Esophagus squamous epithelium (tissue), 5 donors: ENCODE measurements around the gene EGFR. TPM values are rescaled to one million over a fixed set of nuclear protein-coding genes. Genes with fewer than 3 reads are reported as not detected.

Experiments
- DNase-seq: peaks from one replicate; lab custom pipeline; 2025; lab: John Stamatoyannopoulos, UW
- H3K27ac ChIP-seq, 4 donors: fragments of 200-600 bp; sonication (generic); one replicate each; pipeline ENCODE4 v1.5.1; 2016 to 2019; ENCODE audit warnings: mild to moderate bottlenecking in 1 of 4
- H3K27me3 ChIP-seq, 4 donors: fragments of 200-600 bp; sonication (generic); 1 replicate in 3 of 4; 2 replicates in 1 of 4; pipeline versions ENCODE4 v1.5.1 to v1.6.0; 2017 to 2021; ENCODE audit warnings: antibody characterized with exemption in 1 of 4
- H3K36me3 ChIP-seq, 3 donors: fragments of 200-600 bp; sonication (generic); one replicate each; pipeline ENCODE4 v1.5.1; 2016 to 2019
- H3K4me1 ChIP-seq, 3 donors: fragments of 200-600 bp; sonication (generic); one replicate each; pipeline ENCODE4 v1.5.1; 2017 to 2019
- H3K4me3 ChIP-seq, 4 donors: fragments of 200-600 bp; sonication (generic); 1 replicate in 3 of 4; 2 replicates in 1 of 4; pipeline ENCODE4 v1.5.1; 2016 to 2019; ENCODE audit warnings: mild to moderate bottlenecking in 2 of 4, moderate library complexity in 1 of 4
- H3K9me3 ChIP-seq, 3 donors: fragments of 200-600 bp; sonication (generic); one replicate each; pipeline ENCODE4 v1.5.1; 2016 to 2019
- POLR2A ChIP-seq, 4 donors: fragments of 450-650 bp; IDR thresholded peaks; one replicate each; pipeline ENCODE4 v1.6.1; 2017; ENCODE audit warnings: antibody characterized with exemption in 4 of 4, mild to moderate bottlenecking in 4 of 4, moderate library complexity in 3 of 4
- WGBS, 2 donors: methylation state at CpG; one replicate each; pipeline ENCODE4 v1.1.5; 2018; 5-methylcytosine and 5-hydroxymethylcytosine counted together
- intact Hi-C: fragments of 100-400 bp; cut with DNase I; formaldehyde crosslinking; loops from one replicate; pipeline ENCODE4 v1.15.0; 2022
- total RNA-seq, 4 donors: library from RNA; depleted of rRNA; stranded (reverse); fragments of >200 nt; gene quantifications; one replicate each; pipeline ENCODE4 v1.1.0, GENCODE V29; 2016
- TF ChIP-seq, protein P1 (sequence below), 6 experiments: fragments of 450-650 bp in 4 of 6; fragments of 200-600 bp in 2 of 6; sonication (generic) in 2 of 6; IDR thresholded peaks; one replicate each; pipeline ENCODE4 v1.5.1; 2016 to 2019; ENCODE audit warnings: antibody characterized with exemption in 6 of 6, mild to moderate bottlenecking in 4 of 6, moderate library complexity in 4 of 6
- donor health status: DM: yes; HTN: yes; CAD: no.

Gene EGFR
- total RNA-seq, 4 donors from 2014 or later, result 66.1 to 108 (median 72.3) TPM

DNA sequence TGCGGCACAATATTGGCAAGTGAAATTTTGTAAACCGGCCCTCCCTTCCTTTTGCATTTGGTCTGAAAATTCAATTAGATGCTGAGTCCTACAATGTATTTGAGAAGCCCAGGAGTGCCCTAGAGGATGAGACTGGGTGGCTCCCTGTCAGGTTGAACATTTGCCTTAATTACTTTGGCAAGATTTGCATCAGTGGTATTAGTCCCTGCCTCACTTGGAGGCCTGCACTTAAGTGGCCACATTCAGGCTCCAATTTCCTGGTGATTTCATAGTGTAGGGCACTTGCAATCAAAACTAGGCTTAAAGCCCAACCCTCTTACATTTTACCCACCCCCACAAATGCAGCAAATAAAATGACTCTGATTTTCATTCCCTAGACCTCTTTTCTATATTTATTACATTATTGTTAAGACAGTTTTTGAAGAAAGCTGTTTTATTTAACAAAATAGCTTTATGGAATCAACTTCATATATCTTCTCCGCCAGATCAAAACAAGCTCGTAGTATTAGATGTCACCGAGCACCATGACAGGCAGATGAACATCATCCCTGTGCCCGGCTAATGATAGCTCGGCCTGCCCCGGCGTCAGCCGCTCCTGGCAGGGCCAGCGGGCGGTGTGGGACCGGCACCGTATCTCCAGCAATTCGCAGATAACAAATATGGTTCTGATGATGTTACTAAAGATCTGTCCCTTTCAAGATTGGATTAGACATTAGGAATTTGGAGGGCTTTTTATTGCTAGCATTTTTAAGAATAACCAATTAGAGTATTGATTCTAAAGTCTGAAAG lies 73.6 kb downstream of the EGFR start:
- Histone ChIP-seq H3K36me3 (peaks cover 0 to 13% (median 0%) of the 10 kb centered on the region in 3 donors), H3K4me1 (peaks cover 5 to 55% (median 13%) of the 10 kb centered on the region in 3 donors), H3K27ac (peak overlapping the region in 2 of 4 donors; percentile 21 to 23), H3K27me3 (no peaks in the 10 kb centered on the region), H3K4me3 (no peak overlapping the region), H3K9me3 (no peaks in the 10 kb centered on the region)
- intact Hi-C loops, result no loop called here
- TF ChIP-seq, protein P1, sequence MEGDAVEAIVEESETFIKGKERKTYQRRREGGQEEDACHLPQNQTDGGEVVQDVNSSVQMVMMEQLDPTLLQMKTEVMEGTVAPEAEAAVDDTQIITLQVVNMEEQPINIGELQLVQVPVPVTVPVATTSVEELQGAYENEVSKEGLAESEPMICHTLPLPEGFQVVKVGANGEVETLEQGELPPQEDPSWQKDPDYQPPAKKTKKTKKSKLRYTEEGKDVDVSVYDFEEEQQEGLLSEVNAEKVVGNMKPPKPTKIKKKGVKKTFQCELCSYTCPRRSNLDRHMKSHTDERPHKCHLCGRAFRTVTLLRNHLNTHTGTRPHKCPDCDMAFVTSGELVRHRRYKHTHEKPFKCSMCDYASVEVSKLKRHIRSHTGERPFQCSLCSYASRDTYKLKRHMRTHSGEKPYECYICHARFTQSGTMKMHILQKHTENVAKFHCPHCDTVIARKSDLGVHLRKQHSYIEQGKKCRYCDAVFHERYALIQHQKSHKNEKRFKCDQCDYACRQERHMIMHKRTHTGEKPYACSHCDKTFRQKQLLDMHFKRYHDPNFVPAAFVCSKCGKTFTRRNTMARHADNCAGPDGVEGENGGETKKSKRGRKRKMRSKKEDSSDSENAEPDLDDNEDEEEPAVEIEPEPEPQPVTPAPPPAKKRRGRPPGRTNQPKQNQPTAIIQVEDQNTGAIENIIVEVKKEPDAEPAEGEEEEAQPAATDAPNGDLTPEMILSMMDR (IDR thresholded peaks at IDR 0.05), result no peak
- TF ChIP-seq POLR2A (IDR thresholded peaks at IDR 0.05), result no peak
- no peak for DNase-seq
- 86 to 90% methylated on average over 14 to 15 of the region's 15 CpGs for WGBS, 2 donors

- Histone ChIP-seq H3K27ac (no peak overlapping the region), H3K4me3 (no peak overlapping the region), H3K9me3 (no peaks in the 10 kb centered on the region), H3K4me1 (peaks cover 0 to 53% (median 10%) of the 10 kb centered on the region in 3 donors), H3K27me3 (no peaks in the 10 kb centered on the region), H3K36me3 (peaks cover 0 to 13% (median 0%) of the 10 kb centered on the region in 3 donors)
- WGBS, 2 donors, result 45 to 85% methylated on average over 3 of the region's 3 CpGs
- TF ChIP-seq POLR2A (IDR thresholded peaks at IDR 0.05), result no peak
- TF ChIP-seq, protein P1 (IDR thresholded peaks at IDR 0.05), result no peak
- intact Hi-C loops, result no loop called here
- no peak for DNase-seq
These were observed 74.2 kb downstream of the EGFR start for GRCh38 chr7:55092975-55093373.

DNA sequence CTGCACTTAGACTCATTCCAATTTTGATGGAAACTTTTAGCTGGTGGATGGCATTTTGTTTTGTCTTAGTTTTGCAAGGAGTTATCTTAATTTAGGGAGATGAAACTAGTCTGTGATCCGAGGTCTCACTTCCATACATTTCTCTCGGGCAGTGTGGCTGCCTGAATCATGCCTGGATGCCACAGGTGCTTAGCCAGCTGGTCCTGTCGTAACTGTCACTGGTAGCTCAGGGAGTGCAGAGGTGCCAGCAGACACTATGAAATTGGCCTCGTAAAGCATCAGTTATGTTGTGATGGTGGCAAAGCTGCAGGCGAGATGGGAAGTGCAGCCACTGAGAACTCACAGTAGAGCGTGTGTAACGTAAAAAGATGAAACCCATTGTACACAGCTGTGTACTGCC lies 74.9 kb downstream of the EGFR start:
- no peaks in the 10 kb centered on the region for H3K27me3 ChIP-seq
- no peaks in the 10 kb centered on the region for H3K9me3 ChIP-seq
- intact Hi-C loops, result no loop called here
- TF ChIP-seq POLR2A (IDR thresholded peaks at IDR 0.05), result no peak
- TF ChIP-seq, protein P1 (IDR thresholded peaks at IDR 0.05), result no peak
- peaks cover 0 to 13% (median 0%) of the 10 kb centered on the region in 3 donors for H3K36me3 ChIP-seq
- WGBS, 2 donors, result 82 to 89% methylated on average over 6 to 7 of the region's 7 CpGs
- no peak overlapping the region for H3K4me3 ChIP-seq
- peaks cover 0 to 54% (median 12%) of the 10 kb centered on the region in 3 donors for H3K4me1 ChIP-seq
- no peak overlapping the region for H3K27ac ChIP-seq
- no peak for DNase-seq

GRCh38 chr7:55094092-55094690 lies 75.4 kb downstream of the EGFR start:
- intact Hi-C loops, result no loop called here
- no peak for DNase-seq

More at GRCh38 chr7:55094092-55094690, 75.4 kb downstream of the EGFR start:
- H3K27me3 ChIP-seq, result no peaks in the 10 kb centered on the region
- 50 to 72% methylated on average over 2 of the region's 5 CpGs for WGBS, 2 donors
- no peak overlapping the region for H3K4me3 ChIP-seq
- H3K27ac ChIP-seq, result no peak overlapping the region
- TF ChIP-seq POLR2A (IDR thresholded peaks at IDR 0.05), result no peak
- TF ChIP-seq, protein P1 (IDR thresholded peaks at IDR 0.05), result no peak
- H3K4me1 ChIP-seq, result peaks cover 0 to 59% (median 17%) of the 10 kb centered on the region in 3 donors
- H3K36me3 ChIP-seq, result peaks cover 0 to 13% (median 0%) of the 10 kb centered on the region in 3 donors
- H3K9me3 ChIP-seq, result no peaks in the 10 kb centered on the region
